ENCODE measurements around the gene HRNR.

Gene HRNR

DNA sequence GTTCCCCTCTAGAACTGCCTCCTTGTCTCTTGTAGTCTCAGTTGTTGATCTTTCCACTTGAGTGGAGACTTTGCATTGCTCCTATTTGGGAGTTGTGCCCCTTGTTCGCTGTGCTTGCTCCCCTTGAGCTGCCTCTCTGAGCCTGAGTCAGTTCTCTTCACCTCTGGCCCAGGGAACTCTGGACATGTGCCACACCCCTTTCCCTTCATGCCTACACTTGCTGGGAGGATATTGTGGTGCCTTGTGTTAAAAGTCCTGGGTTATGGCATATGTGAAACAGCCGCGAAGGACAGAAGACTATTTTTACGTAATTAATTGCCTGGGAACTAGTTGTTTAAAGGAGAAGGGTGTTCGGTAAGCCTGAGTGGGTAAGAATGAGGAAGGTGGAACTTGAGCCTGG, 32.7 kb downstream of the HRNR start:
- H3K27ac ChIP-seq, result no peak overlapping the region
- H3K9me3 ChIP-seq, result no peaks in the 10 kb centered on the region
- H3K36me3 ChIP-seq, result no peaks in the 10 kb centered on the region
- H3K4me3 ChIP-seq, result no peak overlapping the region
- peaks cover 0 to 4% (median 0%) of the 10 kb centered on the region in 4 donors for H3K4me1 ChIP-seq
- no peaks in the 10 kb centered on the region for H3K27me3 ChIP-seq
- TF ChIP-seq, protein P1, sequence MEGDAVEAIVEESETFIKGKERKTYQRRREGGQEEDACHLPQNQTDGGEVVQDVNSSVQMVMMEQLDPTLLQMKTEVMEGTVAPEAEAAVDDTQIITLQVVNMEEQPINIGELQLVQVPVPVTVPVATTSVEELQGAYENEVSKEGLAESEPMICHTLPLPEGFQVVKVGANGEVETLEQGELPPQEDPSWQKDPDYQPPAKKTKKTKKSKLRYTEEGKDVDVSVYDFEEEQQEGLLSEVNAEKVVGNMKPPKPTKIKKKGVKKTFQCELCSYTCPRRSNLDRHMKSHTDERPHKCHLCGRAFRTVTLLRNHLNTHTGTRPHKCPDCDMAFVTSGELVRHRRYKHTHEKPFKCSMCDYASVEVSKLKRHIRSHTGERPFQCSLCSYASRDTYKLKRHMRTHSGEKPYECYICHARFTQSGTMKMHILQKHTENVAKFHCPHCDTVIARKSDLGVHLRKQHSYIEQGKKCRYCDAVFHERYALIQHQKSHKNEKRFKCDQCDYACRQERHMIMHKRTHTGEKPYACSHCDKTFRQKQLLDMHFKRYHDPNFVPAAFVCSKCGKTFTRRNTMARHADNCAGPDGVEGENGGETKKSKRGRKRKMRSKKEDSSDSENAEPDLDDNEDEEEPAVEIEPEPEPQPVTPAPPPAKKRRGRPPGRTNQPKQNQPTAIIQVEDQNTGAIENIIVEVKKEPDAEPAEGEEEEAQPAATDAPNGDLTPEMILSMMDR (IDR thresholded peaks at IDR 0.05), result no peak
- DNase-seq, result no peak
- intact Hi-C loops (cut with DNase I; ENCODE audit: low total_unique reads), result no loop called here

DNA sequence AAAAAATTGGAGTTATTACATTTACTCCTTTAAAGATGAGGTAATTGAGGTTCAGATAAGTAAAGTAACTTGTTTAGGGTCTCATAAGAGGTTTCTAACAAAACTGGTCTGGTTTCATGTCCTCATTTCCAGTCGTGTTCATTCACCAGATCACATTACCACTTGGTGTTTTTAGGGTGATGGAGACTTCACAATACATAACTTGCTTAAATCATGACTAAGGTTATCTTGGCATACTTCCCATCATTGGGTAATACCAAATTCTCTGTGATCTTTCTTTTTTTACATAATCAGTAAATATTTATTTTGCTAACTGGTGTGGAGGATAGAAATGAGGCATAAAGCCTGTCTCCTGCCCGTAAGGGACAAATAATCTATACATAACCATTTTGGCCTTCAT, 33.4 kb downstream of the HRNR start:
- intact Hi-C loops (cut with DNase I; ENCODE audit: low total_unique reads), result no loop called here

DNA sequence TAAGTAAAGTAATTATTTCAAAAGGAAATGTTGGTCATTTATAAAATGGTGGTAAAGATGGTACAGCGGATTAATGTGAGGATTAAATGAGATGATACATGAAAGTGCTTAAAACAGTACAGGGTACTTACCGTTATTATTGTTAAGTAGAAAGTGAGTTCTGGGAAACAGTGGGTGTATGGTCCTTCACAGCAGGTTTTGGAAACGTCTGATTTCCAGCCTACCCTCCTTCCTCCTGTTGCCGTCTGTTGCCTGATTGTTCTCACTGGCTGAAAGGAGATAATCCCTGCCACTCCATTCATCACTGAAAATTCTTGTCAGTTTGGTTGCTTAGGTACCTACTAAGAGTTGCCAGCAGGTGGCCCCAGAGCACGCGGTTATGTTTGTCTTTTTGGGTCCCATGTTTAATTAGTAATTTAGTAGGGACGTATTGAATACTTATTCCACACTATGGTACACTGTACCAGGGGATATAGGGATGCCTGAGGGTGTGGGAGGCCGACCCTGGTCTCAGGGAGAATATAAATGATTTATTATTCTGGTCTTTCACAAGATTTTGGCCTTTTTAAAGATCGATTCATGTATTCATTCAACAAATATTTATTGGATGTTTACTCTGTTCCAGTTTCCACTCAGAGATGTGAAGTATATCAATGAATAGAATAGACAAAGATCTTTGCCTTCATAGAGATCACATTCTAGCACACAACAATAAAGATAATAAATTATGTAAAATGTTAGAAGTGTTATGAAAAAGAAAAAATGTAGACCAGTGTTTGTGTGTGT, 34.1 kb downstream of the HRNR start:
- peak overlapping the region in 1 of 2 donors; percentile 56 for H3K27ac ChIP-seq
- peaks cover 0 to 11% (median 7%) of the 10 kb centered on the region in 4 donors for H3K4me1 ChIP-seq
- H3K36me3 ChIP-seq, result no peaks in the 10 kb centered on the region
- peak in 1 of 2 donors; percentile 58 for DNase-seq
- peak overlapping the region; percentile 48 to 66 for H3K4me3 ChIP-seq
- no peaks in the 10 kb centered on the region for H3K9me3 ChIP-seq
- H3K27me3 ChIP-seq, result no peaks in the 10 kb centered on the region
- intact Hi-C loops (cut with DNase I; ENCODE audit: low total_unique reads), result loop anchor here (5.0 kb wide), 1 partner anchor 267 kb away; no protein-coding TSS in a partner anchor
- TF ChIP-seq, protein P1 (IDR thresholded peaks at IDR 0.05), result peak; percentile 55 to 64

More for the DNA sequence above, 33.4 kb downstream of the HRNR start:
- Histone ChIP-seq H3K4me3 (no peak overlapping the region), H3K9me3 (no peaks in the 10 kb centered on the region), H3K36me3 (no peaks in the 10 kb centered on the region), H3K27me3 (no peaks in the 10 kb centered on the region), H3K4me1 (peaks cover 0 to 4% (median under 1%) of the 10 kb centered on the region in 4 donors), H3K27ac (no peak overlapping the region)
- DNase-seq, result no peak
- TF ChIP-seq, protein P1 (IDR thresholded peaks at IDR 0.05), result no peak

DNA sequence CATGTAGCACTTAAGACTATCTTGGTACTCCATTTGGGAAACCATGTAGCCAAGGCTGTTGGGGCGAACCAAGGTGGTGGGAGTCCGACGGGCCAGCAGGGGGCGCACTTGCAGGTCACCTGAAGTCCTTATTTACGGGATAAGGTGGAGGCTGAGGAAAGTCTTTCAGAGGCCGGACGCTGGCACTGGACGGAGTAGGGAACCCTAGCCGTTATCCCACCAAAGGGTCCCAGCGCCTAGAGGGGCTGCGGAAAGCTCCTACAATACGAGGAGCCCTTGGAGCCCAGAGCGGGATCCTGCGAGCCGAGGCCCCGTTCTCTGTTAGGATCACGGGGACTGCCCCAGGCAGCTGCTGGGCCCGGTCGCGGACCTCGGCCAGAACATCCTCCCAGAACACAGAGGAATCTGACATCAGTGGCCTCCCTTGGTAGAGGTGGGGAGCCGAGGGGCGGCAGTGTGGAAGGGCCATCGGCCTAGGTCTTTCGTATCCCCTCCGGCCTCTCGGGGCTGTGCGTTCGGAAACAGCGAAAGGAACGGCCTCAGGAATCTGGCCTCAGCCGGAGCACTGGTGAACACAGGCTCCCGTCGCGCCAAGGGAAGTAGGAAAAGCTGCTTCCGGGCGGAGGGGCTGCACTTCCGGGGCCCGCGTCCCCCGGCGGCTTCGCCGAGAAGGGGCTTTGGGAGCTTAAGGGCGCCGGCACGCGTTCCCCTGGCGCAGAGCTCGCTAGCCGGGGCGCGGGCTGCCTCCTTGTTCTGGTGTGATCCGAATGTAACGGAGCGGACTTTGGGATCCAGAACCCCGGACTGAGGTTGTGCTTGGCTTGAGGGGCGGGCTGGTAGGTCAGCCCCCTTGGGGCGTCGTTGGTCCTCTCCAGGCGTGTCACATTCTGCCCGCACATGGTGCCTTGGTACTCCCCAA, 35.1 kb downstream of the HRNR start:
- intact Hi-C loops (cut with DNase I; ENCODE audit: low total_unique reads), result loop anchor here (5.0 kb wide), 1 partner anchor 268 kb away; no protein-coding TSS in a partner anchor
- Histone ChIP-seq H3K9me3 (no peaks in the 10 kb centered on the region), H3K4me1 (peaks cover 0 to 16% (median 8%) of the 10 kb centered on the region in 4 donors), H3K27me3 (no peaks in the 10 kb centered on the region), H3K4me3 (peak overlapping the region; percentile 48 to 66), H3K36me3 (no peaks in the 10 kb centered on the region), H3K27ac (peak overlapping the region; percentile 56 to 58)
- TF ChIP-seq, protein P1 (IDR thresholded peaks at IDR 0.05), result peak; percentile 67 to 74
- DNase-seq, result peak; percentile 65 to 78

DNA sequence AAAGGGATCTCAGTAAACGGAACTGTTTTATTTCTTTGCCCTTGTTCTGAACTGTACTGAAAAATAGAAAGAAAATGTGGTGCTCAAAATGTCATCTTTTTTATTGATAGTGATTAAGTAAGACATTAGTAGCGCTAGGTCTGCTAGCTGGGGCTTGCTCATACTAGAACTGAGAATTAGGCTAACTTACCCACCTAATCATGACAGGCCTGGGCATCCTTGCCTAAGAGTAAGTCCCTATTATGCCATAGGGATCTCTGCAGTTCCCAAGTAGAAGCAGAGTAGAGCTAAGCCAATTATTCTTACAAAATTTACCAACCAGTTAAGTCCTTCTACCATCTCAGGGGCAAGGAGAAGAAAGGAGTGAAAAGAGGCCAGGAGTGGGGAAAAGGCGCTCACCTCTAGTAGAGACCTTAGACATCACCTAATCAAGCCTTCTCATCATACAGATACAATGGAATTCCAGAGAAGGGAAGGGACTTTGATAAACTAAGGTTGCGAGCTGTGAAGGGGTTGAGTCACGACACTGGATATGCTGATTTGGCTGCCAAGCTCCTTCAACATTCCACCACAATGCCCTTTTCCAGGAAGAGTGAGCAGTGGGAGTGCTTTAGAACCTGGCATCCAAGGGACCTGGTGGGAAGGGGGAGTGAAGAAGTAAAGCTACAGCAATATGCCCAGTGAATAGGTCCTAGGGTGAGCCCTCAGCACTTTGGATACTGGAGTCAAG, 37.3 kb downstream of the HRNR start:
- H3K27me3 ChIP-seq, result no peaks in the 10 kb centered on the region
- DNase-seq, result no peak
- no peaks in the 10 kb centered on the region for H3K9me3 ChIP-seq
- intact Hi-C loops (cut with DNase I; ENCODE audit: low total_unique reads), result loop anchor here (5.0 kb wide), 1 partner anchor 271 kb away; no protein-coding TSS in a partner anchor
- TF ChIP-seq, protein P1 (IDR thresholded peaks at IDR 0.05), result no peak
- peak overlapping the region in 1 of 2 donors; percentile 21 for H3K27ac ChIP-seq
- H3K4me1 ChIP-seq, result peaks cover 0 to 20% (median 16%) of the 10 kb centered on the region in 4 donors
- no peaks in the 10 kb centered on the region for H3K36me3 ChIP-seq
- no peak overlapping the region for H3K4me3 ChIP-seq

Data from tibial artery (tissue), 4 donors.